GM18909 (cell line): ENCODE data around the gene GHRL.

Experiments
- ATAC-seq: cut with Tn5 transposase; IDR thresholded peaks from one replicate; pipeline ENCODE4 v1.9.1; 2021; ENCODE audit warnings: mild to moderate bottlenecking; ENCODE audit not compliant: unreplicated experiment, poor library complexity

The GHRL gene

DNA sequence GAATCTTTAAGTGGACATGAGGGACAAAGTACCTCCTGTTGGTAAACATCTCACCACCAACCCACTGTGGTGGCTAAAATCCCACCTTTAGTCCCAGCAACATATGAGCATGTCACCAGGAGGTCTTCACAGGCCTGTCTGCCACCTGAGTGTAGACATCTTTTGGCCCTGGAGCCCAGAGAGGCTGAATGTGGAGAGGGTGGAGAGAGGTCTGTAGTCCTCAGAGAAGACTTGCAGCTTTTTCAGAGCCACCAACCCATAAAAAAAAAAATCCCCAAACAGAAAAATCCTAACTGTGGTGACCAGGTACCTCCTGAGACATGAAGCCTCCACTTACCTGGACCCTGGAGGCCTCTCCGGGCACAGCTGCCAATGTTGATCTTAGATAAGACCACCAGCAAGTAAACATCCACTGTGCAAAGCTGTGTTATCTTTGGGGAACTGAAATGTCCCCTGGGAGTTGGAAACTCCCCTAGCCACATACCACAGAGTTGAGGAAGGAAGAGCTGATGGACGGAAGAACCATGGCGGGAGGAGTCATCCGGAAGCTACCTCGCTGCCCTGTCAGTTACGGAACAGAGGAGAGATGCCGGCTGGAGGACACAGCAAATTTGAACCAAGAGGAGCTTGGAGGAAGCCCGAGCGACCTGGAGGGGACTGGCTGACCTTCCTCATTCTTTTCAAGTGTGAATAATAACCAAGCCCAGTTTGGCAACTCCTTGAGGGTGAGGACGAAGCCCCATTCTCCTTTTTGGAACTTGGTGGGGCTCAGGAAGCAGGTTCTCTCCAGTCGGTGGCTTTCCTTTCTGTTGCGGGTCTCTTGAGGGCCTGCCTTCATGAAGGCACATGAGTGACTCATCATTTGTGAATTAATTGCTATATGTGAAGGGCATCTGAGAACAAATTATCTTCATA, at the start of gene GHRL:
Gene GHRL (minus strand): TSS at position 443 of the 915 bp plus-strand sequence. CDS start 2,767 bp downstream, outside the sequence.
- peak; percentile 77 for ATAC-seq

GRCh38 chr3:10341901-10342398, 49.2 kb upstream of the GHRL start:
- no peak for ATAC-seq

DNA sequence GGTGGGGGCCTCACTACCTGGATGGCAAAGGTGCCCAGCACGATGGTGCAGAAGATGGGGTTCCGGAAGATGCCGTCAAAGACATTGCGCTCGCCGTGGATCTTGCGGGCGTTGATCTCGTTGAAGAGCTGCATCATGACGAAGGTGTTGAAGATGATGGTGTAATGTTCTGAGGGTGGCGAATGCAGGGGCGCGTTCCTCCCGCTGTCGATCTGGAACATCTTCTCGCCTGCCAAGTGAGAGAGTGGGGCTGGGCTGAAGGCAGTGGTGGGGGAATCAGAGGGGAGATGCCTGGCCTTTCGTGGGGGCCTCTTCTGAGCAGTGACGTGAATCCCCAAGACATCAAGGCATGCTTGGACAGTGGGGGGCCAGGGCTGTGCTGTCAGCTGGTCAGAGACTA, 47.7 kb upstream of the GHRL start:
- no peak for ATAC-seq

DNA sequence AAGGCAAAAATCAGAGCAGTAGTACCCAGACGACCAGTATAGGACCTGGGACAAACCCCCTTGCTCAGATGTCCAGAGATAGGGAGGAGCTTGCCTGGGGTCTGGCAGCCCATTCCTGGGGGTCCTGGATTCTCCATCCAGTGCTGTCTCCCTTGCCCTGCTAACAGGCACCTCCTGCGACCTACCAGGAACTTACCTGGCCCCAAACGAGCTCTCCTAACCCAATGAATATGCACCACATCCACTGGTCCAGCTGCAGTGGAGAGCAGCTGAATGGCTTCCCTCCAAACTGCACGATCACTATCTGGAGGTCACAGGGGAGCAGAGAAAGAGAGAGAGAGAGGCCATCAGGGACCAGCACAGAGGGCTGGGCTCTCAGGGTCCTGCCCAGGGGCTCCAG, 47.3 kb upstream of the GHRL start:
- ATAC-seq: no peak

GRCh38 chr3:10339376-10339955, 46.7 kb upstream of the GHRL start:
- no peak for ATAC-seq

GRCh38 chr3:10338591-10339353, 46.0 kb upstream of the GHRL start:
- no peak for ATAC-seq

DNA sequence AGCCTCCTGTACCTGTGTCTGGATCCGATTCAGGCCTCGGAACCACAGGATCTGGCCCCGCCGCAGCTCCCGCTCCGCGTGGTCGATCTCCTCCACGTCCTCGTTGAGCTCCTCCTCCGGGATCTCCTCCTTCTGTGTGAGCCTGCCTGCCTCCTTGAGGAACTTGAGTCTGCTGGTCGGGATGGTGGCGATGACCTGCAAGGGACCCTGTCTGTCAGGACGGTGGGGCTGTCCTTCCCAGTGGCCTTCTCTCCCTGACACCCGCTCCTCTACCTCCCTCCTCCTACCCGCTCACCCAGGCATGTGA, 45.4 kb upstream of the GHRL start:
- ATAC-seq: no peak

DNA sequence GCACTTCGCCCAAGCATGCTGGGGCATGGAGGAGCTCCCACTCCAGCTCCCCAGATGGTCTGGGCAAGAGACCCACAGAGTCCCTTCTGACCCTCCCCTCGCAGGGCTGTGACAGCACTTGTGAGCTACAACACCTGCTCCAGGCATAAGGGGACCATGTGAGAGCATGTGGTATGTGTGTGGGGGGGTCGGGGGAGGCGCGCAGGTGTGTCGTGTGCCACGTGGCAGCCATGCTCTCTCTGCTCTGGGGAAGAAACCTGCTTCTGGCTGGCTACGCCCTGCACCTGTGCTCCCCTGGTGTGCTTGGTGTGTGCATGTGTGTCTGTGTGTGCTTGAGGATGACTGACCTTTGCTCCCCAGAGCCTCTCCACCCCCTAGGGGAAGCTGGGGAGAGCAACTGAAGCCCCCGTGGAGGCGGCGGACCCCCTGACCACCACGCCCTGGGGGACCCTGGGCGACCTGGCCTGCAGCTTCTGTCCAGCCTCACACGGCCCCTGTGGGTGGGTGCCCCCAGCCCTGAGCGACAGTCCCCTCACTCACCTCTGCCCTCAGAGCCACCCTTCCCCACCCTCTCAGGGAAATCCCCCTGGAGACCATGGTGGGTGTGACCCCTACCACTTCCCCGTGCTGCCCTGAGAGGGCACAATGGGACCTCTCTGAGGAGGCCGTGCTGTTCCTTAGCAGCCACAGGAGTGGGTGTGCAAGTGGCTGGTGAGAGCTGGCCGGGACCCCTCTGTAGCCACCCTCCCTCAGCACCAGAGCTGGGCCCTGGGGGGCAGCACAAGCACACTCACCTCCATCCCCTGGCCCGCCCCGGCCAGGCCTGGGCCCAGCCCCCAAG, 44.8 kb upstream of the GHRL start:
- no peak for ATAC-seq

GRCh38 chr3:10336761-10337160, 44.0 kb upstream of the GHRL start:
- ATAC-seq: no peak

- no peak for ATAC-seq
Measured at GRCh38 chr3:10335871-10336622, 43.3 kb upstream of the GHRL start.

DNA sequence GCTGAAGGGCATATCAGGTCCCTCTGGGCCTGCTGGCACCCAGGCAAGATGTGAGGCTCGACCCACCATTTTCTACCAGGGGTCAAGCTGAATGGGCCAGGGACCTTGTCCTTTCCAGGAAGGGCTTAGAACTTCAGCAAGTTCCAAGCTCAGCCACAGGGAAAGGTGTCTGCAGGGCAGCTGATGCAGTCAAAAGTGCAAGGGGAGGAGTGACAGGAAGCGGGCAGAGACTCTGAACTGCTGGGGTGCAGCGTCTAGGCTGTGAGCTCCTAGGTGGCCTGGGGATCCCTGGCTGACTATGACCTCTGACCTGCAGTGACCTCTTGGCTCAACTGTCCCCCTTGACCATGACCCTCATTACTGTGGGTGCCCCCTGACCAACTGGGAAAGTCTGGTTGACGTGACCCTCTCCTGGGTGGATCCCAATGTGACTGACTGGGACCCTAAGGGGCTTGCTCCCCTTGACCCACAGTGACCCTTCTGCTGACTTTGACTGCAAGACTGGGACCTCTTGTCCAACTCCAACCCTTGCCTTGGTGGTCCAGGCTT, 42.5 kb upstream of the GHRL start:
- no peak for ATAC-seq

- ATAC-seq: no peak
Measured at GRCh38 chr3:10334459-10334858, 41.7 kb upstream of the GHRL start.

DNA sequence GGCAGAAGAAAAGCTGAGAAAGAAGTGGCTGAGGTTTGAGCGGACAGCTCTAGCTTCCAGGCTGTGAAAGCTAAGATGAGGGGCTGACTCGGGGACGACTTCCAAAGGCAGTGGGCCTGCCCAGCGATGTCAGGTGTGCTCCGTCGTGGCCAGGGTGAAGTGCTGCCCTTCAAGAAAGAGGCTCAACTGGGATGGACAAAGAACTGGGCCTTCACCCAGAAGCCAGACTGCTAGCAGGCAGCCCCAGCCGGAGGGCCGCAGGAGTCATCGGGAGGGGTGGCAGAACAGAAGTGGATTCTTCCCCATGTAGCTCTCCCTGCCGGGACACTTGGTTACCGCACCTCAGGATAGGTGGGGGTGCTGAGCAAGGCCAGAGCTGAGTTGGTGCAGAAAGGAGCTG, 41.3 kb upstream of the GHRL start:
- no peak for ATAC-seq

- ATAC-seq: no peak
Measured at GRCh38 chr3:10333349-10333650, 40.6 kb upstream of the GHRL start.

DNA sequence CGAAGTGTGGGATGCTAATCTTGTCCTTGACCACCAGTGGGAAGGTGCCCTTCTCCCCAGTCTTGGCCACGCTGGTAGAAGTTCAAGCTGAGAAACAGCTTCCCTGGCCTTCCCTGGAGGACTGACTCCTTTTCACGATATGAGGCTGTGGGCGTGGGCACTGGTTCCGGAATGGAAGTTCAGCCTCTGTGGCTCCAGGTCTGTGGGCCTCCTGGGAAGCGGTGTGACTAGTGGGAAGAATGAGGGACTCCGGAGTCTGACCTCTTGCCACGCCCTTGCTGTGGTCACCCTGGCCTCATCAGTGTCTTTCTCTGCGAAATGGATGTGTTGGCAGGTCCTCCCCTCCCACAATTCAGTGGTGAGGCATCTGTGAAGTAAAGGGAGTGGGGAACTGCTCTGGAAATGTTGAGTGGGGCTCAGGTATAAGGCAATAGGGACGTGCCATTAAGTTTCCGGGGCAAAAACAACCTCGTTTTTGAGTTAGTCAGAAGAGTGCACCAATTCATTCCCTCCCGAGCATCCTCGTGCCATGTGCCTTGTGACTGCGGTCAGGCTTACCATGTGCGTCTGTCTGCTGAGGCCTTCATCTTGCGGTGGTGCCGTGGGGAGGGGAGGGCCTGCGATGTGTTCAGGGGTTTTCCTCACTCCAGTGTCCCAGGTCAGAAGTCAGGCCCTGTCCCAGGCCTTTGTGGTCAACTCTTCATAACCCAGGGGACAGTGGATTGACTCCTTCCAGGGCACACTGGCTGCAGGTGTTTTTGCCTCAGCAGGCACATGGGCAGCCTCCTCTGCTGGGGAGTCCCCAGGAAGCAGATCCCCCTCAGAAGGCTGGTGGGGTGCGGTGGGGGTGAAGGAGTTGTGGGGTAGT, 40.0 kb upstream of the GHRL start:
- no peak for ATAC-seq

DNA sequence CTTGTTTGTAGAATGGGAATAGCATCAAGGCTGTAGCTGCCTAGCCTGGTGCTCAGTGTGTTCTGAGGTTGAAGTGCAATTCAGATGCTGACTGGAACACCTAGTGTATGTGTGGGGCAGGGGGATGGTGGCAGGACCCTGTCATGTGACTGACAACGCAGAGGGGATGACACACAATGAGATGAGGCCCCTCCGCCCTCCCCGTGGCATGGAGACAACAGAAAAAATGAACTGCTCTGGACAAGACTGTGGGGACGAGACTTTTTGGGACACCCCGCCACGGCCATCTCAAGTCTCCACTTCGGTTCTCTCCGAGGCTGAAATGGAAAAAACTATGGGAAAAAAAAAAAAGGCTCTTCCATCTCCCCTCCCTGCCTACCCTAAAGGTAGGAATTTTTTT, 38.6 kb upstream of the GHRL start:
- no peak for ATAC-seq

- no peak for ATAC-seq
Measured at GRCh38 chr3:10330319-10330718, 37.6 kb upstream of the GHRL start.

DNA sequence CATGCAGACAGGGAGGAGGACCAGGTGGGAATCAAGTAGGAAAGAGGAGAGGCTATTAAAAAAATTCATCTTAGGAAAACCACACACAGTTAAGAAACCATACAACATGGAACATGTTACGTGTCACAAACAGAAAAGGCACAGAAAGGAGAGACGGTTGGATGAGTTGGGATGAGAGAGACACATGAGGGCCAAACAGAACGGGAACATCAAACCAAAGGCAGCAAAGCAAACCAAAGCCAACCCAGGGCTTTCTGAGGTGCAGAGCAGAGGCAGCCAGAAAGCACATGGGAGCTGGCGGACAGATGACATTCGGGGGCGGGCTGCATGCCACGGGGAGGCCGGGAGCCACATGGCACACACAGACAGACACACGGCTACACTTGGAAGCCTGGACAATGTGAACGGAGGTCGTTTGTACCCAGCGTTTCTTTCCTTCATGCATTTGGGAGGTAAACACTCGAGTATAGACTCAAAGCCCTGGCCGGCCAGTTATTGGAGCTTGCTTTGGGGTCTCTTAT, 36.8 kb upstream of the GHRL start:
- ATAC-seq: no peak
